Spinal cord (tissue), 10 donors: Measurements from ENCODE around the gene MC5R. TPM values are rescaled to one million over a fixed set of nuclear protein-coding genes. Genes with fewer than 3 reads are reported as not detected.
A peak's percentile ranks its signal among the peaks of the same experiment; 100 is the strongest.
"Not testable (repeated sequence)": the region's sequence is repeated elsewhere in the genome, so short reads cannot be mapped to it uniquely, and the experiment has no call there.

Source experiments
- DNase-seq, 6 donors: peaks; one replicate each; pipeline versions ENCODE4 v3.0.0 to v3.0.0-alpha.2; 2013 to 2015; ENCODE audit warnings: low spot score in 6 of 6, low read depth in 4 of 6
- H3K27ac ChIP-seq: one replicate; pipeline ENCODE4 v1.5.1; 2013; ENCODE audit warnings: low read depth, low read length, control low read depth
- H3K27me3 ChIP-seq: one replicate; pipeline ENCODE4 v1.6.1; 2013; ENCODE audit warnings: low read length; ENCODE audit not compliant: control insufficient read depth, insufficient read depth
- H3K36me3 ChIP-seq: one replicate; pipeline ENCODE4 v1.6.1; 2013; ENCODE audit warnings: low read length; ENCODE audit not compliant: control insufficient read depth, insufficient read depth
- H3K4me1 ChIP-seq: one replicate; pipeline ENCODE4 v1.6.1; 2013; ENCODE audit warnings: low read length; ENCODE audit not compliant: control insufficient read depth, insufficient read depth
- H3K4me3 ChIP-seq: one replicate; pipeline ENCODE4 v1.5.1; 2013; ENCODE audit warnings: low read depth, low read length, control low read depth
- H3K9me3 ChIP-seq: one replicate; pipeline ENCODE4 v1.6.1; 2013; ENCODE audit warnings: low read length; ENCODE audit not compliant: control insufficient read depth, insufficient read depth
- WGBS: methylation state at CpG from one replicate; pipeline ENCODE4 v1.1.5; 2013; ENCODE audit warnings: missing lambda C conversion rate; ENCODE audit not compliant: insufficient coverage; 5-methylcytosine and 5-hydroxymethylcytosine counted together
- polyA plus RNA-seq, 2 donors: library from polyadenylated mRNA; unstranded; fragments of 120-200 nt; gene quantifications; one replicate each; pipeline ENCODE4 v1.2.1, GENCODE V29; 2013; ENCODE audit not compliant: insufficient read length in 2 of 2
- total RNA-seq, 2 donors: library from RNA; depleted of rRNA in 1 of 2; stranded (reverse); fragments of 120-200 nt in 1 of 2; fragments of >200 nt in 1 of 2; gene quantifications; one replicate each; pipeline versions ENCODE4 v1.2.3 to v1.2.4, GENCODE V29; 2013 to 2014
- donor health status: healthy.

The MC5R gene
- total and polyA plus RNA-seq, 4 donors: 0.22 to 0.42 (median 0.35) TPM

- Histone ChIP-seq H3K36me3 (no peaks in the 10 kb centered on the region), H3K4me1 (no peaks in the 10 kb centered on the region), H3K27me3 (no peaks in the 10 kb centered on the region), H3K4me3 (no peak overlapping the region), H3K27ac (no peak overlapping the region), H3K9me3 (no peaks in the 10 kb centered on the region)
- peak in 1 of 6 donors; percentile 49 for DNase-seq
- 47% methylated on average over 2 of the region's 8 CpGs for WGBS
Measured at GRCh38 chr18:13834496-13835015, 10.6 kb downstream of the MC5R start.

- Histone ChIP-seq H3K36me3 (no peaks in the 10 kb centered on the region), H3K27ac (no peak overlapping the region), H3K4me1 (no peaks in the 10 kb centered on the region), H3K27me3 (no peaks in the 10 kb centered on the region), H3K9me3 (no peaks in the 10 kb centered on the region), H3K4me3 (no peak overlapping the region)
- DNase-seq: no peak
- WGBS: 71% methylated on average over 2 of the region's 6 CpGs
Measured at GRCh38 chr18:13835202-13835601, 11.3 kb downstream of the MC5R start.

GRCh38 chr18:13836559-13836958 lies 12.6 kb downstream of the MC5R start:
- Histone ChIP-seq H3K9me3 (no peaks in the 10 kb centered on the region), H3K36me3 (no peaks in the 10 kb centered on the region), H3K4me3 (no peak overlapping the region), H3K4me1 (no peaks in the 10 kb centered on the region), H3K27ac (no peak overlapping the region), H3K27me3 (no peaks in the 10 kb centered on the region)
- no peak for DNase-seq
- WGBS: 97% methylated on average over 22 of the region's 22 CpGs

GRCh38 chr18:13849791-13850190 lies 25.8 kb downstream of the MC5R start:
- DNase-seq: no peak
- no peaks in the 10 kb centered on the region for H3K36me3 ChIP-seq
- no peaks in the 10 kb centered on the region for H3K4me1 ChIP-seq
- WGBS: 100% methylated on average over 2 of the region's 4 CpGs
- no peak overlapping the region for H3K27ac ChIP-seq
- no peak overlapping the region for H3K4me3 ChIP-seq
- H3K27me3 ChIP-seq: no peaks in the 10 kb centered on the region
- peaks cover 3% of the 10 kb centered on the region for H3K9me3 ChIP-seq

GRCh38 chr18:13862898-13863297 lies 38.9 kb downstream of the MC5R start:
- H3K36me3 ChIP-seq, H3K4me1 ChIP-seq, H3K4me3 ChIP-seq, DNase-seq, H3K27ac ChIP-seq, H3K27me3 ChIP-seq, H3K9me3 ChIP-seq: not testable (repeated sequence)
- WGBS: 55% methylated on average over 4 of the region's 7 CpGs

- H3K27ac ChIP-seq: no peak overlapping the region
- H3K9me3 ChIP-seq: no peaks in the 10 kb centered on the region
- DNase-seq: peak in 3 of 6 donors; percentile 7 to 73 (median 53)
- H3K4me3 ChIP-seq: no peak overlapping the region
- peaks cover 9% of the 10 kb centered on the region for H3K4me1 ChIP-seq
- H3K27me3 ChIP-seq: peaks cover 8% of the 10 kb centered on the region
- H3K36me3 ChIP-seq: no peaks in the 10 kb centered on the region
- WGBS: under 1% methylated on average over 43 of the region's 51 CpGs
Measured at GRCh38 chr18:13868501-13869271, 44.7 kb downstream of the MC5R start.

GRCh38 chr18:13871701-13872100 lies 47.8 kb downstream of the MC5R start:
- no peak overlapping the region for H3K27ac ChIP-seq

GRCh38 chr18:13872373-13872772 lies 48.4 kb downstream of the MC5R start:
- Histone ChIP-seq H3K36me3 (no peaks in the 10 kb centered on the region), H3K27ac (no peak overlapping the region), H3K9me3 (no peaks in the 10 kb centered on the region), H3K4me1 (peaks cover 9% of the 10 kb centered on the region), H3K4me3 (no peak overlapping the region), H3K27me3 (peaks cover 8% of the 10 kb centered on the region)
- WGBS: 93% methylated on average over 12 of the region's 14 CpGs
- no peak for DNase-seq

More at GRCh38 chr18:13871701-13872100, 47.8 kb downstream of the MC5R start:
- H3K36me3 ChIP-seq: no peaks in the 10 kb centered on the region
- H3K4me1 ChIP-seq: peaks cover 9% of the 10 kb centered on the region
- no peak for DNase-seq
- H3K4me3 ChIP-seq: no peak overlapping the region
- peaks cover 8% of the 10 kb centered on the region for H3K27me3 ChIP-seq
- WGBS: 51% methylated on average over 10 of the region's 13 CpGs
- H3K9me3 ChIP-seq: no peaks in the 10 kb centered on the region

- peaks cover 8% of the 10 kb centered on the region for H3K27me3 ChIP-seq
- H3K36me3 ChIP-seq: no peaks in the 10 kb centered on the region
- H3K4me1 ChIP-seq: peaks cover 9% of the 10 kb centered on the region
- DNase-seq: no peak
- no peaks in the 10 kb centered on the region for H3K9me3 ChIP-seq
- H3K27ac ChIP-seq: no peak overlapping the region
- H3K4me3 ChIP-seq: no peak overlapping the region
- no CpG with 5 or more reads among the region's 5 CpGs for WGBS
Measured at GRCh38 chr18:13872932-13873331, 49.0 kb downstream of the MC5R start.

- WGBS: no CpG with 5 or more reads among the region's 4 CpGs
- Histone ChIP-seq H3K4me1 (no peaks in the 10 kb centered on the region), H3K36me3 (no peaks in the 10 kb centered on the region), H3K9me3 (no peaks in the 10 kb centered on the region), H3K4me3 (no peak overlapping the region), H3K27ac (no peak overlapping the region), H3K27me3 (peaks cover 6% of the 10 kb centered on the region)
- no peak for DNase-seq
Measured at GRCh38 chr18:13874558-13874957, 50.6 kb downstream of the MC5R start.
